ENCODE data around the gene SLC35F3. TPM values are rescaled to one million over a fixed set of nuclear protein-coding genes. Genes with fewer than 3 reads are reported as not detected.
A peak's percentile ranks its signal among the peaks of the same experiment; 100 is the strongest.

The SLC35F3 gene
- polyA plus RNA-seq, 1 donor (not counting 4 experiments of a cell fraction or from before 2014, with no cell fraction given), result 13.8 TPM

- no peak overlapping the region for H3K4me3 ChIP-seq (ENCODE audit: control insufficient read depth in 2 of 3, extremely low read depth in 1 of 3, insufficient read depth in 2 of 3, low read depth in 1 of 3, low read length in 3 of 3)
- H3K27me3 ChIP-seq (ENCODE audit: control insufficient read depth, extremely low read depth, insufficient read depth, low read length), result no peaks in the 10 kb centered on the region
- DNase-seq (ENCODE audit: low read depth, low spot score) (peak; percentile 88), FAIRE-seq (peak; percentile 90)
- peak overlapping the region; percentile 23 for H3K27ac ChIP-seq (ENCODE audit: control insufficient read depth, insufficient read depth, low read length)
- TF ChIP-seq CTCF (optimal IDR thresholded peaks at IDR 0.05 in 1 of 3, IDR thresholded peaks at IDR 0.05 in 1 of 3, conservative IDR thresholded peaks at IDR 0.05 in 1 of 3; ENCODE audit: extremely low read depth in 1 of 3, insufficient read depth in 2 of 3, low read length in 3 of 3) (no peak), EZH2 (IDR thresholded peaks at IDR 0.05; ENCODE audit: low read length) (no peak)
- no peaks in the 10 kb centered on the region for H3K36me3 ChIP-seq (ENCODE audit: control insufficient read depth in 2 of 2, extremely low read depth in 1 of 2, insufficient read depth in 2 of 2, low read length in 2 of 2)
- H3K79me2 ChIP-seq (ENCODE audit: control insufficient read depth, insufficient read depth, low read length), result peaks cover 7% of the 10 kb centered on the region
- no peak overlapping the region for H3K4me2 ChIP-seq (ENCODE audit: control insufficient read depth, extremely low read depth, insufficient read depth, low read depth, low read length)
- H4K20me1 ChIP-seq (ENCODE audit: control insufficient read depth, extremely low read depth, insufficient read depth, low read length), result no peaks in the 10 kb centered on the region
- H3K9ac ChIP-seq (ENCODE audit: control insufficient read depth, extremely low read depth, insufficient read depth, low read length), result no peak overlapping the region
- no peak overlapping the region for H2AFZ ChIP-seq (ENCODE audit: control insufficient read depth, low read length)
- H3K9me3 ChIP-seq (ENCODE audit: control insufficient read depth, low read depth, low read length), result no peaks in the 10 kb centered on the region
- no peaks in the 10 kb centered on the region for H3K9me1 ChIP-seq (ENCODE audit: control insufficient read depth, extremely low read depth, insufficient read depth, low read length)
- dilution Hi-C loops (cut with MboI; ENCODE audit: extremely low pct_ligation_motif_present, low sequenced_read_pairs), result no loop called here
- peaks cover 11% of the 10 kb centered on the region for H3K4me1 ChIP-seq (ENCODE audit: control insufficient read depth, extremely low read depth, insufficient read depth, low read length)
These were observed 157.7 kb downstream of the SLC35F3 start for GRCh38 chr1:234062166-234062565.

- no peak overlapping the region for H3K9ac ChIP-seq (ENCODE audit: control insufficient read depth, extremely low read depth, insufficient read depth, low read length)
These were observed 161.4 kb downstream of the SLC35F3 start for GRCh38 chr1:234065794-234066447.

More at GRCh38 chr1:234065794-234066447, 161.4 kb downstream of the SLC35F3 start:
- TF ChIP-seq EZH2 (IDR thresholded peaks at IDR 0.05; ENCODE audit: low read length) (no peak), CTCF (optimal IDR thresholded peaks at IDR 0.05 in 1 of 3, IDR thresholded peaks at IDR 0.05 in 1 of 3, conservative IDR thresholded peaks at IDR 0.05 in 1 of 3; ENCODE audit: extremely low read depth in 1 of 3, insufficient read depth in 2 of 3, low read length in 3 of 3) (peak; percentile 69 to 91 (median 86))
- peaks cover 4% of the 10 kb centered on the region for H3K79me2 ChIP-seq (ENCODE audit: control insufficient read depth, insufficient read depth, low read length)
- H3K4me1 ChIP-seq (ENCODE audit: control insufficient read depth, extremely low read depth, insufficient read depth, low read length), result peaks cover 11% of the 10 kb centered on the region
- H3K9me3 ChIP-seq (ENCODE audit: control insufficient read depth, low read depth, low read length), result no peaks in the 10 kb centered on the region
- H2AFZ ChIP-seq (ENCODE audit: control insufficient read depth, low read length), result no peak overlapping the region
- no peaks in the 10 kb centered on the region for H4K20me1 ChIP-seq (ENCODE audit: control insufficient read depth, extremely low read depth, insufficient read depth, low read length)
- FAIRE-seq (peak; percentile 53), DNase-seq (ENCODE audit: low read depth, low spot score) (peak; percentile 13)
- no peak overlapping the region for H3K4me3 ChIP-seq (ENCODE audit: control insufficient read depth in 2 of 3, extremely low read depth in 1 of 3, insufficient read depth in 2 of 3, low read depth in 1 of 3, low read length in 3 of 3)
- no peaks in the 10 kb centered on the region for H3K9me1 ChIP-seq (ENCODE audit: control insufficient read depth, extremely low read depth, insufficient read depth, low read length)
- no peaks in the 10 kb centered on the region for H3K36me3 ChIP-seq (ENCODE audit: control insufficient read depth in 2 of 2, extremely low read depth in 1 of 2, insufficient read depth in 2 of 2, low read length in 2 of 2)
- dilution Hi-C loops (cut with MboI; ENCODE audit: extremely low pct_ligation_motif_present, low sequenced_read_pairs), result no loop called here
- no peak overlapping the region for H3K27ac ChIP-seq (ENCODE audit: control insufficient read depth, insufficient read depth, low read length)
- H3K4me2 ChIP-seq (ENCODE audit: control insufficient read depth, extremely low read depth, insufficient read depth, low read depth, low read length), result no peak overlapping the region
- H3K27me3 ChIP-seq (ENCODE audit: control insufficient read depth, extremely low read depth, insufficient read depth, low read length), result no peaks in the 10 kb centered on the region
